Measurements from ENCODE around the gene ZNF534.
"Not testable (repeated sequence)": the region's sequence is repeated elsewhere in the genome, so short reads cannot be mapped to it uniquely, and the experiment has no call there.

The ZNF534 gene

GRCh38 chr19:52498571-52498970 lies 69.6 kb downstream of the ZNF534 start:
- no peak for DNase-seq (ENCODE audit: low read depth, low spot score)

- DNase-seq (ENCODE audit: low read depth, low spot score) = not testable (repeated sequence)
These were observed 71.5 kb downstream of the ZNF534 start for GRCh38 chr19:52500474-52500873.

GRCh38 chr19:52500991-52501390 lies 72.0 kb downstream of the ZNF534 start:
- not testable (repeated sequence) for DNase-seq (ENCODE audit: low read depth, low spot score)

All from activated naive CD8-positive, alpha-beta T cell treated with anti-CD3 and anti-CD28 coated beads, Interleukin-2, amount 50 U/mL, for 16 hours (primary cell).